HG02938 (cell line): ENCODE results near the gene ATP1A4.
"Not testable (repeated sequence)": the region's sequence is repeated elsewhere in the genome, so short reads cannot be mapped to it uniquely, and the experiment has no call there.

Experiments
- ATAC-seq: cut with Tn5 transposase; IDR thresholded peaks from one replicate; pipeline ENCODE4 v1.9.1; 2021; ENCODE audit warnings: mild to moderate bottlenecking, moderate library complexity; ENCODE audit not compliant: unreplicated experiment

Gene ATP1A4

GRCh38 chr1:160151303-160151702 lies at the start of gene ATP1A4:
Gene ATP1A4 (plus strand): TSS chr1:160151603. CDS start chr1:160152041, 438 bp downstream.
- ATAC-seq, result no peak

DNA sequence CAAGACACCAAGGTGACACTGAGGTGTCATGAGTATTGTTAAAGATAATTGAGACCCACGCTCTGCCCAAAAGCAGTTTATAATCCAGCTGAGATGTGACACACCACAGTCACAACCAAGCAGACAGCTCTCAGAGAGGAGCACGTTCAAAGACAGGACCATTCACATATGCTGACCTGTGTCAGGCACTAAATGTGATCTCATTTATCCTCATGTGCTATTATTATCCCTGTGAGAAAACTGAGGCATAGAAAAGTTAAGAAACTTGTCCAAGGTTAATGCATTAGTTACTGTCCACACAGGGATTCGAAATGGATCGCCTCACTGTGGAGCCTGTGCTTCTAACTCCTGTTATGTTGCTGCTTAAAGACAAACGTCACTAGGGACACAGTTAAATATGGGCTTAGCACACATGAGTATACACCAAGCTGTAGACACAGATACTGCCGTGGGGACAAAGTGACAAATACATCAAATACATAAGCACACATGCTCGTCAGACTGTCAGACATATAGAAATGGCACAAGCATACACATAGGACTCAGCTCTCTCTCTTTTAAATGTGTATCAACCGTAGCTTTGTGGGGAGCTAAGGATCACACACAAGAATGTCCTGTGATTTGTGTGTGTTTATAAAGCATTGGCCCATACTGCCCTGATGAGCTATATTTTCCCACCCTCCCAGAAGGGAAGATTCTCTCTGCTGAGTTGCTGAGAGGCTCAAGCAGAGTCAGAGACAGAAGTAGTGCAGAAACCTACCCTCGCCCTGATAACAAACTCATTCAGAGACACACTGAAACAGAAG lies 49.5 kb upstream of the ATP1A4 start:
- ATAC-seq, result no peak

- ATAC-seq, result no peak
Observed at GRCh38 chr1:160103658-160104408, 47.6 kb upstream of the ATP1A4 start.

DNA sequence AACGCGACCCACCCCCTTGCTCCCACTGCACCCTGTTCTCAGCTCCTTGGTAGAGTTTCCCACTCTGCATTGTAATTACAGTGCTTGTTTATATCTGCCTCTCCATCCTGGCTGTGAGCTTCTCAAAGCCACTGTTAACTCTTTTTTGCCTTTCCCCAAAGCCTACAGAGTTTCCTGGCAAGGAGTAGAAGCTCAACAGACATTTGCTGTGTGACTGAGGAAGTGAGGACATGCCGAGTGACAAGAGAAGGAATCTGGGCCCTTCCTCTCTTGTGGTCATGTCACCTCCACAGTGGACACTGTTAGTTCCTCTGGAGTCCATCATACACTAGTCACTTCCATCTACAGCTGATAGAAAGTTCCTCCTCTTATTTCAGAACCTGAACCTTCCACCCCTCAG lies 46.9 kb upstream of the ATP1A4 start:
- ATAC-seq, result no peak

DNA sequence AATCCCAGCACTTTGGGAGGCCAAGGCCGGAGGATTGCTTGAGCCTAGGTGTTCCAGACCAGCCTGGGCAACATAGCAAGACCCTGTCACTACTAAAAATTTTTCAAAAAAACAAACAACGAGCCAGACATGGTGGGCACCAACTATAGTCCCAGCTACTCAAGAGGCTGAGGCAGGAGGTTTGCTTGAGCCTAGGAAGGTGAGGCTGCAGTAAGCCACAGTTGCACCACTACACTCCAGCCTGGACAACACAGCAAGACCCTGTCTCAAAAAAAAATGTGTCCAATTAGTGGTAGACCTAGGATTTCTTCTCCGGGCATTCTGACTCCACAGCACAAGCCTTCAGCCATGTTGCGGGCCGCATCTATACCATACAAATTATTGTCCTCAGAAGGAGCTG lies 46.2 kb upstream of the ATP1A4 start:
- no peak for ATAC-seq

GRCh38 chr1:160107512-160107911 lies 43.9 kb upstream of the ATP1A4 start:
- ATAC-seq, result no peak

DNA sequence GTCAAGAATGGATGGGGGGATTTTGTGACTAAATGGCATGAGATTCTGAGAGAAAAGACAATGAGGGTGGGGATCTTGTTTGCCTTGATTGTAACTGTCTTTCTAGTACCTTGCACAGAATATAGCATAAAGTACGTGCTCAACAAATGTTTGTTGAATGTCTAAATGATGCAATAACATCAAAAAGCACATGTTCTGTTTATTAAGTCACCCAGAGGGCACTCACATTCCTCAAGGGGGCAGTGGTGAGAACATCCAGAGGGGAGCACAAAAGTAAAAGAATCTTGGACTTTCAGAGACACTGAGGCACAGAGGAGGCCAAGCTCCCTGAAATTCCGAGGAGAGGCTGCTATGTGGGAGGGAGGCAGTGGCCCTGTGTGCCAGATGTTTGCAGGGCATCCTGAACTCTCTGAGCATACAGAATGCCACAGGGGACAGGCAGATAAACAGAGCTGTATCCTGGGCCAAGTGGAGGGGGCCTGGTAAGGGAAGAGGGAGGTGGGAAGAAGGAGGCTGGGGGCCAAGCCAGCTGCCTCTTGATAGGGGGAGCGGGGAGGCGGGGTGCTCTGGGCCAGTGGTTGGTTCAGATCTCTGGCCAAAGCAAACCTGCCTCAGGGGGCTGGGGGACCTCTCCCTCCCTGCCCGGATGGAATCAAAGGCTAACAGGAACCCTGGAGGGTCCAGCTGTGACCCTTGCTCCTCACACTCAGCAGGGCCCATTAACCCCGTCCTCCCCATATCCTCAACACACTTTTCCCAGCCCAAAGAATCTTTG lies 42.3 kb upstream of the ATP1A4 start:
- ATAC-seq, result no peak

GRCh38 chr1:160109686-160110085 lies 41.7 kb upstream of the ATP1A4 start:
- ATAC-seq, result no peak

DNA sequence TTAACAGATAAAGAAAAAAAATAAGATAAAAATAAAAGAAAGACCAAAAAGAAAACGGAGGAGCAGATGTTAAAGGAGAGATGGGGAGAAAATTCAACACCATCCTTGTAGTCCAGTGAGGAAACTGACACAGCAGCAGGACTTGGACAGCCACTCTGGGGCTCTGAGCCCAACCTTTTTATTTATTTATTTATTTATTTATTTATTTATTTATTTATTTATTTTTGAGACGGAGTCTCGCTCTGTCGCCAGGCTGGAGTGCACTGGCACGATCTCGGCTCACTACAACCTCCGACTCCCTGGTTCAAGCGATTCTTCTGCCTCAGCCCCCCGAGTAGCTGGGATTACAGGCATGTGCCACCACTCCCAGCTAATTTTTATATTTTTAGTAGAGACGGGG lies 39.9 kb upstream of the ATP1A4 start:
- not testable (repeated sequence) for ATAC-seq

DNA sequence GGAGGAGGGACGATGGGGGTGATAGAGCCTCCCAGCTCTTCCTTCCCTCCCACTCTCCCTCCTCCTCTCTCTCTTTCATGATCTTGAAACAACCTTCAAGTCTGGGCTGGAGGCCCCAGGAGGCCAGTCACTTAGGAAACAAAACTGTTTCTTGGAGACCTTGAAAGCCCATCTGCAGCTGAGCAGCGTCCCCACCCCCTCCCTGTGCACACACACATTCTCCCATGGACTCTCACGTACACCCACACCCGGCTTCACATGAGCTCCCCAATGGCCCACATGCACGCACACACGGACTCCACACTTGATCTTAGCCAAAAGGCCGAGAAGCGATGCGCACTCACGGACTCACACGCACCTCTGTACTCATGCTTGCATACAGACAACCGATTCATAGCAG lies 39.0 kb upstream of the ATP1A4 start:
- ATAC-seq, result no peak

- no peak for ATAC-seq
Observed at GRCh38 chr1:160113407-160113806, 38.0 kb upstream of the ATP1A4 start.

GRCh38 chr1:160114085-160114484 lies 37.3 kb upstream of the ATP1A4 start:
- ATAC-seq, result no peak

DNA sequence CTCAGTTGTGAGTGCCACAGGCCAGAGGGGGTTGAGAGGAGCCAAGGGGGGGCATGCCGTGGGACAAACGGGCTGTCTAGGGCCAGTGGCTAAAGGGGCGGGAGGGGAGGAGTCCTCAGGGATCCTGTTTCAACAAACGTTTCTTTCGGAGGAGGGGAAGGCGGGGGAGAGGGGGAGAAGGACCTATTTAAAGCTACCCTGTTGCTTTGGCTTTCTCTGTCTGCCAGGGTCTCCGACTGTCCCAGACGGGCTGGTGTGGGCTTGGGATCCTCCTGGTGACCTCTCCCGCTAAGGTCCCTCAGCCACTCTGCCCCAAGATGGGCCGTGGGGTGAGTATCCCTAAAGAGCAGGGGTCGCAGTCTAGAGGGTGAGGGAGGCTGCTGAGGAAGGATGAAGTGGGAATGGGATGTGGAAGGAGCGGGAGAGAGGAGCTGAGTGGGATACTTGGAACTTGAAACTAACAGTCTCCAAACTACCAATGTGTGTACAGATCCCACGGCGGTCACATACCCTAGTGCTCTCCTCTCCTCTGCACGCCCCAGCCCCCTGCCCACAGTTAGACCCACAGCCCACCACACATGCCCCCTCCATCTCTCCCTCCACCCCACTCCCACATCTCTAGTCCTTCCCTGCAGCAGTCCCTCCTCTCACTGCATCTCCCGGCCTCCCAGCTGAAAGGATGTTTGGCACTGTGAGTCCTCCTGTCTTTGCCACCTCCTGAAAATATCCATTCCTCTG lies 35.7 kb upstream of the ATP1A4 start, which contains the start of gene ATP1A2:
Gene ATP1A2 (plus strand): TSS at position 215 of the 738 bp plus-strand sequence. CDS start 103 bp downstream, at position 318.
- ATAC-seq, result no peak

DNA sequence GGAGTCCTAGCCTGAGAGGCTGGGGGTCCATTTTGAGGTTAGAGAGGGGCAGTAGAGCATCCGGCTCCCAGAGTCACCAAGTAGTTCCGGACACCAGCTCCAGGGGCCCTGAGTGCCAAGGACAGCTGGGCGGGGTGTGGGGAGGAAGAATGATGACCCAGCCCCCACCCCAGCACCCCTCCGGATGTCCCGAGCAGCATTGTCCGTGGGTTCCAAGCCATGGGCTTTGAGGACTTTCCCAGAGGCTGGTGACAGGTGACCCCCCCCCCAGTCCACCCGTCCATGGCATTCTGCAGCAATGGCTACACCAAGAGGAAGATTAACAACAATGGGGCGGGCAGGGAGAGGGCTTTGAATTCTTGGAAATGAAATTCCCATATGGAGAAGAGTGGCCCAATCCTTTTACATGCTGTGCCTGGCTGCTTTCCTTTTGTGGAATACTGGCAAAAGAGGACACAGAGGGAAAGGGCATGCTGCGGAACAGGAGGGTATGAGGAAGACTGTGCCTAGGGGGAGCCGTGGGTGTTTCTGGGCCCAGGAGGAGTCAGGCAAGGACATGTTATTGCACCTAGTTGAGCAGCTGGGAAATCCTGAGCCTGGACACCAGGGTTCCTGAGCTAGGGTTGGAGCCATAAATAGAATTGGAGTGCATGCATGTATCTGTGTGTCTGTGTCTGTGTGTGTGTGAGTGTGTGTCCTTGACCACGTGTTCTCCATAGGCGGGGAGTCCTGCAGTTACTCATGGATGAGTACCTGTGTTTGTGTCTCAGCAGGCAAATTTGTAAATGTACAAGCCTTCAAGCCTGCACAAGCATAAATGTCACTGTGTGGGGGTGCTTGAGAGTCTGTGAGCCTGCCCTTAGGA lies 34.9 kb upstream of the ATP1A4 start:
- ATAC-seq, result no peak

GRCh38 chr1:160117300-160117699 lies 34.1 kb upstream of the ATP1A4 start:
- no peak for ATAC-seq

GRCh38 chr1:160117709-160118183 lies 33.7 kb upstream of the ATP1A4 start:
- no peak for ATAC-seq

DNA sequence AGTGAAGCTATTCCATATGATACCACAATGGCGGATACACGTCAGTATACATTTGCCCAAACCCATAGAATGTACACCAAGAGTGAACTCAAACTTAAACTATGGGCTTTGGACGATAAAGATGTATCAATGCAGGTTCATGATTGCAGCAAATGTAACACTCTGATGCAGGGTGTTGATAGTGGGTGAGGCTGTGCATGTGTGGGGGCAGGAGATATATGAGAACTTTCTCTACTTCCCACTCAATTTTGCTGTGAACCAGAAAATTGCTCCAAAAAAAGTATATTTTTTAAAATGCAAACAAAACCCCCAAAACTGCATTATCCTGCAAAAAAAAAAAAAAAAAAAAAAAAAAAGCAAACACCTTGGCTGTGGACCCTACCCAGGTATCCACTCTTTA lies 32.5 kb upstream of the ATP1A4 start:
- no peak for ATAC-seq

DNA sequence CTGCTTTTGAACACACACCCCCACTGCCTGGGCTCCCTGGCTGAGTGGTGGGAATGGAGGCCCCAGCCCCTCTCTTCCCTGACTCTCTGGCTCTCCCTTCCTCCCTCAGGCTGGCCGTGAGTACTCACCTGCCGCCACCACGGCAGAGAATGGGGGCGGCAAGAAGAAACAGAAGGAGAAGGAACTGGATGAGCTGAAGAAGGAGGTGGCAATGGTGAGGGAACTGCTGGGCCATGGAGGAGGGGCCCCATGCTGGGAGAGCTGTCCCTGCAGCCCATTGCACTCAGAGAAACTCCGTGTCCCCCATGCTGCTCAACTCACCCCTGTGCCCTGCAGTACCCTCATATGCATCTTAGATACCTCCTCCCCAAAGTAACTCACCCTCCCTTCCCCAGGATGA lies 30.6 kb upstream of the ATP1A4 start:
- ATAC-seq, result no peak

GRCh38 chr1:160121388-160121787 lies 30.0 kb upstream of the ATP1A4 start:
- no peak for ATAC-seq
